GM21423 (cell line): Measurements from ENCODE around the gene CDH2.

Source experiments
- ATAC-seq: cut with Tn5 transposase; IDR thresholded peaks from one replicate; pipeline ENCODE4 v1.9.1; 2021; ENCODE audit warnings: mild to moderate bottlenecking, moderate library complexity; ENCODE audit not compliant: unreplicated experiment

The CDH2 gene

DNA sequence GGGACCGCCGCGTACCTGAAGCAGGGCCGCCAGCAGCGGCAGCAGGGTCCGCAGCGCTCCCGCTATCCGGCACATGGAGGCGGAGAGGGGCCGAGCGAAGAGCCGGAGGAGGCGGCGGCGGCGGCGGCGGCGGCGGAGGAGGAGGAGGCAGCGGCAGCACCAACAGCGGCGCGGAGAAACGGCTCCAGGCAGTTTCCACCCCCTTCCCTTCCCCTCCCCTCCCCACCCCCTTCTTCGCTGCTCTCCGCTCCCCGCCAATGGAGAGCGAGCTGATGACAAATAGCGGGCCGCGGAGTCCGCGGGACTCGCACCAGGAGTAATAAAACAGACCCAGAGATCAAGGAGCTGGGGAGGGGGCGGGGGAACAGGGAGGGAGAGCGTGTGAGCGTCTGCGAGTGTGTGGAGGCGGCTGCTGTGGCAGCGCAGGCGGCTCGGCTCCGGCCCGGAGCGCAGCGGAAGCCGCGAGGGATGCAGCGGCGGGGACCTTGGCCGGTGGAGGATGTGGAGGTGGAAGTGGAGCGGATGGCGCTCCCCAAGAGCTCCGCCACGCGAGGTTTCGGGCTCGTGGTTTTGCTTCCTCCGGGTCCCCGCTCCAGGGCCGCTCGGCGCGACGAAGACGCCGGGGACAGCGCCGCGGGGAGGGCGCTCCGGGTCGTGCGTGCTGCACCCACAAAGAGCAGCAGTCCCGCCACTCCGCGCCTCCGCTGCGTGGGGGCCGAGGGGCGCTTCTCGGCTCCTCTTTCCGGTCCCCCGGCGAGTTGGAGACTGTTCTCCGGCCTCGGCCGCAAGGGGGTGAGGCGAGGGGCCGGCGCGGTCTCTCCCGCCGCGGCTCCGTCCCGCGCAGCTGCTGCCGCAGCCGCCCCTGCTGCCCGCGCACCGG, at the start of gene CDH2:
CDH2 (minus strand) TSS at position 183 of the 880 bp plus-strand sequence; CDS start at position 75, 108 bp downstream.
- peak; percentile 52 for ATAC-seq

DNA sequence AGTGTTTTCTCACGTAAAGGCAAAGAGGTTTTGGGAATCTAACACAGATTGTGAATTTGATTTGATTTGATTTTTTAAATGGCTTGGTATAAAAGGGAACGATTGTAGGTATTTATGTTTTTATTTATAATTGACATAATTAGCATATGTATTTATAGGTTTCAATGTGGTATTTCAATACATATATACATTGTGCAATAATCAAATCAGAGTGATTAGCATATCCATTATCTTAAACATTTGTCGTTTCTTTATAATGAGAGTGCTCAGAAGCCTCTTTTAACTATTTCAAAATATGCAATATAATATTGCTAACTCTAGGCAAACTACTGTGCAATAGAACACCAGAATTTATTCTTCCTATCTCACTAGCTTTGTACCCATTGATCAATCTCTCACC, 35.1 kb upstream of the CDH2 start:
- ATAC-seq, result no peak

DNA sequence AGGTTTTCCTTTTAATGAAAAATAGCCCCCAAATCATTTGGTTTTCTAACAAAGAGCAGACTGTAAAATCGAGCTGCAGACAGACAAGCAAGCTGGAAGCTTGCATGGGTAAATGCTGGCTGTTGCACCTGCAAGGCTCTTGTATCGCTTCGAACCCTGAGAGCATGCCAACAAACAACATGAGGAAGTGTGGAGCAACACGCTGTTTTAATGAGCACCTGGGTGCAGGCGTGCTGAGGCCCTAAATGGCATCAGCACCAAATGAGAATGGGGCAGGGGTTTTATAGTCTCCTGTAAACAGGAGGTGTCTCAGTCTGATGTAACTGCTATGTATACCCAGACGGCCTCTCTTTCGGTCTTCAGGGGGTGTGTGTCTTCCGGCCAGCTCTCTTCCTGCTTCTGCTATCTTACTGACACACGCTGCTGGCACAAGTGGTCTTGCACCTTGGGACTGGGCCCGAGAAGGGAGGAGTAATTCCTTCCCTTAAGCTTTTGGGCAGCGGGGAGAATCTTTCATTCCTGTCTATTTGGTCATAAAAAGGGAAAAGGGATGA, 31.9 kb upstream of the CDH2 start:
- ATAC-seq, result no peak

DNA sequence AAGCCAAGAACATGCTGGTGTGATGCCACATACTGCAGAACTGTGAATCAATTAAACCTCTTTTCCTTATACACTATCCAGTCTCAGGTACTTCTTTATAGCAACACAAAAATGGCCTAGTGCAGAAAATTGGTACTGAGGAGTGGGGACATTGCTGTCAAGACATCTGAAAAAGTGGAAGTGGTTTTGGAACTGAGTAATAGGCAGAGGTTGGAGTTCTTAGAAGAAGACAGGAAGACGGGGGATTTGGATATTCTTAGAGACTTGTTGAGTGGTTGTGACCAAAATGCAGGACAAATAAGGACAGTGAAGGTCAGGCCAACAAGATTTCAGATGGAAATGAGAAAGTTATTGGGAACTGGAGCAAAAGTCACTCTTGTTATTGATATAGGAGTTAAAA, 31.3 kb upstream of the CDH2 start:
- no peak for ATAC-seq

DNA sequence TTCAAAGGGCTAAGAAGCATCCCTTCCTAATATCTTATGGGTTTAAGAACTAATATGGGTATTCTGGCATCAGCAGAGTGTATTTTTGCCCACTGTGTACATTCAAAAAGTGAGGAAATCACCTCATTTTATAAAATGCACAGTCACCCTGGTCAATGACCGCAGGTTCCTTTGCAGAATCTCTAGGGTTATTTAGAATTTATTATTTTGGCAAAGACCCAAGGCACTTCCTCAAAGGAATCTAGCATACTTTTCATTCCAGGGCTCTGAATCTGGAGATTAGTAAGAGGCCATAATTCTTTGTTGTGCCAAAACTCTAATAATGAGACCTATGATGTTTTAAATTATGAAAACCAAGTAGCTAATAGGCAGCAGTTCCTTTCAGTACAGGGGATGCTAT, 27.2 kb upstream of the CDH2 start:
- no peak for ATAC-seq

DNA sequence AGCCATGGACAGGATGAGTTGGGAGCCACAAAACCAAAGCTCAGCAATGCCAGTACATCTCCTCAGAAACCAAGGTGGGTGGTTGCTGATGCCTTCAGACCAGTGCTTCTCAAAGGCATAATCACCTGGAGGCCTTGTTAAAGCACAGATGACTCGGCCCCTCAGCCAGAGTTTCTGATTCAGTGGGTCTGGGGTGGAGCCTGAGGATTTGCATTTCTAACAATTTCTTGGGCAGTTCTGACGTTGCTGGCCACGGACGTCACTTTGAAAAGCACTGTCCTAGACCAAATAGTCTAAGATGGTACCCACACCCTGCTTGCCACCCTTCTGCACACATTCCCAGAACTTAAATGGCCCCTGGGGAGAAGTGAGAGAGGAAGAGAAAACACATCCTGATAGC, 24.1 kb upstream of the CDH2 start:
- ATAC-seq, result no peak

DNA sequence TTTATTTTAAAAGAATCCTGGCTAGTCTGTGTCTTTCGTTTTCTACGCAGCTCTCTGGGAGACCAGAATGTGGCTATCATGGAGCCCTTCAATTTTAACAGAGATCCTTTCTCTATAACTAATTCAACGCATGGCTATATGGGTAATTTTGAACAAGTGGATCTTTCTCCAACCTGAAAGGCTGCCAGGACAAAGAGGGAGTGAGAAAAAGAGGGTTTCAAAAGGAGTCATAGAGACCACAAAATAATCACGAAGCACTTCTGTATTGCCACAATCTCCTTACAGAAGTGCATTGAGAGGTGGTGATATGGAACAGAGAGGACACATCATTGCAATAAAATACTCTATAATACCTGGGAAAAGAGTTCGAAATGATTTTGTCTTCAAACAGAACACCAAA, 21.7 kb upstream of the CDH2 start:
- ATAC-seq, result no peak

DNA sequence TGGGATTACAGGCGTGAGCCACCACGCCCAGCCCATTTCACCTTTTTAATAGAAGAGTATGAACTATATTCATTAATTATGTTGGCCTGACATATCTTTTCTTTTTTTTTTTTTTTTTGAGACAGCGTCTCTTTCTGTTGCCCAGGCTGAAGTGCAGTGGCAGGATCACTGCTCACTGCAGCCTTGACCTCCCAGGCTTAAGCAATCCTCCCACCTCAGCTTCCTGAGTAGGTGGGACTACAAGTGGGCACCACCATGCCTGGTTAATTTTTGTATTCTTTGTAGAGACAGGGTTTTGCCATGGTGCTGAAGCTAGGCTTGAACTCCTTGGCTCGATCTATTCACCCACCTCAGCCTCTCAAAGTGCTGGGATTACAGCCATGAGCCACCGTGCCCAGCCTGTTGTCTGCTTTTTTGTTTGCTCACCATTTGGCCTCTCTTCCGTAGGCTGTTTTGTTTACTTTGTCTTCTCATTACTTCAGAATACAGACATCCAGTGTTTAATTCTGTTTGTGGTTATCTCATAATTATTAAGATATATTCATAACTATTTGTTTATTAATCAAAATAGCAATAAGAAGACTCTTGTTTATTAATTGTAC, 16.3 kb upstream of the CDH2 start:
- ATAC-seq, result no peak

DNA sequence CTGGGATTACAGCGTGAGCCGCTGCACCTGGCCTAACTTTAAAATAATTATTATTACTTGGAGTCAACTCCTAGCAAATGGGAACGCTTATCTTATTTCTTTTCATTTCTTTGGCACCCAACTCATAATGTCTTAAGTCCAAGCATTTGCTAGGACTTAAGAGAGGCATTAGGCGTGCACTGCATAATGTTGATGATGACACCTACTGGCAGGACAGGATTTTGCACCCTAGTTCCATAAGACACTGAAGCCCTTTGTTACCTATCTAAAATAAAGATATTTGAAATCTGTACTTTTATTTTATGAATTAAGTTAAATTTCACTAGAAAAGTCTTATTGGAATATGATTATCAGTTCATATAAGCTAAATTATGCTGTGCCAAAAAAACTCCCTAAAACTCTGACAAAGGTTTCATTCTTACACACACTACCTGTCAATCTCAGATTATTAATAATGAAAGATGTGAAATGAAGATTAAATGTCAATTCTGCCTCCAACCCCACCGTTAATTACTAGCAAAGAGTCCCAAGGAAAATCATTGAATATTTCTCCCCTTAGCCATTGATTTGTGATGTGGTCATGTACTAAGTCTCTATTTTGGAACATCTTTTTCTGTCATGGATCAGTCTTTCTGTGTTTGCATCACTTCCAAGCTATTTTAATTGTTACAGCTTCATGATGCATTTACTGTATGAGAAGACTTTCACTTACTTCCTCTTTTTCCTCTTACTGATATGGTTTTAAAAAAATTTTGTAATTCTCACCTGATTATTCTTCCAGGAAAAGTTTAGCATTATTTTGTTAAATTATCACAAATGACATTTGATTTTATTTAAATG, 12.7 kb upstream of the CDH2 start:
- ATAC-seq, result no peak

DNA sequence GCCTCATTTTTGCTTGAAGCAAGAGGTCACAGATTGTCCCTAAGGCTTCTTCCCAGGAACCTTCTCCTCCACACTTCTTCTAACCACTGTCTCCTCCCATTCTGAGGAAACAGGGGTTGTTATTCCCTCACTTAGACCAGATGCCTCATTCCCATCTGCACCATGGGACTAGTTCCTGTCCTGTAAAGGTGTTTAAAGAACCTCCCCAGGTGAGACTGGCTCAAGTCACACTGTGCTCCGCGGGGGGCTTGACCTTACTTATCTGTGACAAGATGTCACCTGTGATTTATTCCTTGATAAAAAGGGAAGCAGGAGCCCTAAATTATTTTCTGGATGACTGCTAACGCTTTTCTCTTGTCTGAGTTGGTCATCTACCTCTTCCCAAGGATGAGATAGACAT, 8.2 kb upstream of the CDH2 start:
- ATAC-seq, result no peak

DNA sequence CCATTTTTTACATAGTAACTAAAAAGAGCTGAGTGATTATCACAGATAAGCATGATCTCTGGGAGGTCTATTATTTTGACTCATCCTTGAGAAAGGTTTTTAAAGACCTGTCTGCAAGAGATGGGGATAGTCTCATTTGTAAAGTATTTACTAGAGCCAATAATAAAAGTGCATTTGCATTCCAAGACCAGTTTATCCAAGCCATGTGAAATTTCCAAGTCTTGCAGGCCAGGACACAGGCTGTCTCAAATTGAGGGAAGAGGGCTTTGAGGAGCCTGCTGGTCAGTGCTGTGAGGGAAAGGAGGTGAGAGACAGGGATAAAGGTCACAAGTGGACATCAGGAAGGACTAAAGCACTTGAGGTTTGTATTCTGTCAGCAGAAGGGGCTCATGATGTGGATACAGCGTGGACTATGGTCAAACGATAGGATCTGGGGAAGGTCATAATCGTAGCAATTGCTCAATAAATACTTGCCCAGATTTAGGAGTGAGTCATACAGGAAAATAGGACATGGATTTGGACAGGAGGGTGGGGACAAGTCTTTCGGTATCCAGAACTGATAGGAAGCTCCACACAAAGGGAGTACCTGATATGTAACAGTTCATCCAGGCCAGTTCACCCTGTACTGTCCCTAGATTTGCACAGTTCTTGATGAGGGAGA, 6.6 kb upstream of the CDH2 start:
- ATAC-seq, result no peak

DNA sequence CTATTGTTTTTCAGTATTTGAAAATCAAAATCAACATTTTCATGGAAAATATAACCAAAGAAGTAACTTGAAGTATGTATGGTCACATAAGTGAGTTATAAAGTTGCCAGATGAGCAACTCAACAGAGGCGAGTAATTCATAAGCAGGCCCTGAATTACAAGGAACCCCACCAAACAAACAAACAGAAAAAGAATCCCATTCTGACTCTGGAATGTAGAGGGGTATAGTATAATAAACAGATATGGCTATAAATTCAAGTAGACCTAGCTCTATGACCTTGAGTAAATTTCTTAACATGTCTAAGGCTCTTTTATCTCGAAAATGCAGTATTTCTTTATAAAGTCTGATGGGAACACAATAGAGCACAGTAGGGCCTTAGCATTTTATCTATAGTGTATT, 4.7 kb upstream of the CDH2 start:
- no peak for ATAC-seq

DNA sequence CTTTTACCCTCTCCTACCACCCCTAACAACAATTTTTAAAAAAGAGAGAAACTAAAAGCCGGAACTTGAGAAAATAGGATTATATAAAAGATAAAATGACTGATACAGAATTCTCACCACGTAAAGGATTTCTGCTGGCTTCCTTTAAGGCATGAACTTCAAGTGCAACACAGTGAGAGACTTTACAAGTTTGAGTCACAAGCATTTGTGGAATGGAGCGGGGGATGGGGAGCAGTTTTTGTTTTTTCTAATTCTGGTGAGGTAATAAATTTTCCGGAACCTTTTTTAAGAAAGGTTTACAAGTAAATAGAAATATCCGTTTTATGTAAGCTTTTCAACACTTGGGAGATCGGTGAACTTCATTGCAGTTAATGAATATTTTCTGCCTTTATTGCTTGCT, 1.8 kb upstream of the CDH2 start:
- no peak for ATAC-seq

DNA sequence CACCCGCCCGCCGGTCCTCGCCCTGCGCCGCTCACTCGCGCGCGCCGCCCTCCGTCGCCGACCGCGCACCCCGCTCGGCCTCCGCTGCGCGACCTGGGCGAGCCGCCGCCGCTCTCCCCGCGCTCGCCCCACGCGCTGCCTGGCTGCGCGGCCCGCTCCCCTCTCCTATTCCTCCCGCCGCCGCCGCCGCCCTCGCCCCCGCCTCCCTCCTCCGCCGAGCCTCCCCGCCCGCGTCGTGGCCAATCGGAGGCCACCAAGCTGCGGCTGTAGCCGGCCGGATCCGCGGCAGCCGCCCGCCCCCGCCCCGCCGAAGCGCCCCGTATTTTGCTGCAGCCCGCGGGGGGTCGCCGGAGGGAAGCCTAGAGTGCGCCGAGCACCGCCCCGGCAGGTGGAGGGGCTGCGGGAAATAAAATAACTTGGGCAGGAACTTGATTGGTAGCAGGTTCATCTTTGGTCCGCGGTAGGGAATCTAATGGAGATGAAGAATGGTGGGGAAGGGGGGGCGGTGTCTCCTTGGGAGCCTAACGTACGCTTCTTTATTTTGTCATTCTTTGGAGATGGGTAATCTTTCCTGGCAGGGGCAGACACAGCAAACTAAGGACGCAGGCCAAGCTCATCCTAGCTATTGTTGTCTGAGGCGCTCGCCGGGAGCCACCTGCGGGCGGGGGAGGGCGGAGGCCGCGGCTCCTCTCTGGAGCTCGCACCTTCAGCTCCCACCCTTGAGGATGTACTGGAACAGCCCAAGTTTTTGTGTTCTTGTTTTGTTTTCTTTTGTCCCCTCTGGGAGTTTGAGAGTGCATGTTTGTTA, 1.1 kb upstream of the CDH2 start:
- peak; percentile 23 for ATAC-seq

DNA sequence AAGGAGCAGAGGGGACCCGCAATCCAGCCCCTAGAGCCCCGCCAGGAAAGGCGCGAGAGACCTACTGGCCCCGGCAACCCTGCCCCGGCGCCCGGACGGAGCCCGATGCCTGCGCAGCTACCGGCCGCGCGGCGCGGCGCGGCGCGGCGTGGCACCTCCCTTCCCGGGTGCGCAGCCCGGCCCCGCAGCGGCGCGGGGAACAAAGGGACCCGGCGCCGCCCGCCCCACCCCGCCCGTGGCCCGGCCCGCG, 307 bp downstream of the CDH2 start:
- no peak for ATAC-seq

DNA sequence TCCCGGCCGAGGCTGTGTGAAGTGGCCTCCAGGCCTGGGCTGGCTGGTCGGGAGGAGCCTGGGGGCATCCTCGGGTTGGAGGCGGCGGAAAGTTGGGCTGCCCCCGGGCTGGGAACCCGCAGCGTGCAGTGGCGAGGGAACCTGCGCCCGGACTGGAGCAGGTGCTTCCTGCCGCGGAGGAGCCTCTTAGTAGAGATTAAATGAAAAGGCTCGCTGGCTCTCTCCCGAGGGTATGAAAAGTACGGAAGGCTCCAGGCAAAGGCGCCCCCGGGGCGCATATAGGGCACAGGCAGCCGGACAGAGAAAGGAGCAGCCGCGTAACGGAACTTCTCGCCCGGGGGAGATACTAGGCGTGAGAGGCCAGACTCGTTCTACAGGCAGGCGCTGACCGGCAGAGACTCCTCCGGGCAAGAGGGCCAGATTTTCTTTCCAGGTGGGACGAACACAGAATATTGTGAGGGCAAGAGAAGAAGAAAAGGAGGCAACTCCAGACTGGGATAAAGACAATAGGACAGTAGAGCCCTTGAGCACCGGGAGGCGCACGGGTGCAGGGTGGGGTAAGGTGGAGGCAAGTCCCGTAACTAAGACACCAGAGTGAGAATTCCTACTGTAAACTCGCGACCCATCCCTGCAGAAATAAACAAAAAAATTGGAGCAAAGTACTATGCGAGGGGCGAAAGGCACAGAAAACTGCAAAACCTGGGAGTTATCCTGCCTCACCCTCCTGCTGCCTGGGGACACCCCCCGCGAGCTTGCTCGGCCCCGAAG, 816 bp downstream of the CDH2 start:
- ATAC-seq, result no peak

DNA sequence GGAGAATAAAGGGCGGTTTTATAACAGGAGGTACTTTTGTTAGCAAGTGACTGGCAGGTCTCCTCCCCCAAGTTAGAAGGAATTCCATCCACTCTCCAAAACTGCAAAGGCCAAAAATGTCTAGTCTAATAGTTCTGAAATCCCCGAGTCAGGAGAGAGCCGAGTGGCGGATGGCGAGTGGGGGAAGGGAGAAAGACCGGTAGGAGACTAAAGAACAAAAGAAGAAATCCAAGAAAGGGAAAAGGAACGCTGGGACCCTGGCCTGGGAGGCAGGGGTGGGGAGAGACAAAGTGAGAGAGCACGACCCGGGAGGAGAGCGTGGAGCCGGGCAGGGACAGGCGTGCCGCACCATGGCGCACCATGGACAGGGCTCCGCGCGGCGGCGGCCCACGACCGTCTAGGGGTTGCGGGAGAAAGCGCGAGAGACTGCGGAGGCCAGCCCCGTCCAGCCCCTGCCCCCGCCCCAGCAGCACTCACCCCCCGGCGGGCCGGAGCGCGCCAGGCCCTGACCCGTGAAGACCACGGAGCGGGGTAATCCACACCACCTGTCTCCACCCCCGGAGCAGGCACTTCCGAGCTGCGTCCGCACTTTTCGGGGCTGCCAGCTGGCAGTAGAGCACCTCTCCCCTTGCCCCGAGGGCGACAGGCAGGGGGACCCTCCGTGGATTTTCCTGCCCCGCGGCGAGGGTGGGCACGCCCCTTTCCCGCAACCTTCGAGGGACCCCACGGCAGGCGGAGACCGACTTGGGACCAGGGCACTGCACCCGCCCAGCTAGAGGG, 1.6 kb downstream of the CDH2 start:
- no peak for ATAC-seq

DNA sequence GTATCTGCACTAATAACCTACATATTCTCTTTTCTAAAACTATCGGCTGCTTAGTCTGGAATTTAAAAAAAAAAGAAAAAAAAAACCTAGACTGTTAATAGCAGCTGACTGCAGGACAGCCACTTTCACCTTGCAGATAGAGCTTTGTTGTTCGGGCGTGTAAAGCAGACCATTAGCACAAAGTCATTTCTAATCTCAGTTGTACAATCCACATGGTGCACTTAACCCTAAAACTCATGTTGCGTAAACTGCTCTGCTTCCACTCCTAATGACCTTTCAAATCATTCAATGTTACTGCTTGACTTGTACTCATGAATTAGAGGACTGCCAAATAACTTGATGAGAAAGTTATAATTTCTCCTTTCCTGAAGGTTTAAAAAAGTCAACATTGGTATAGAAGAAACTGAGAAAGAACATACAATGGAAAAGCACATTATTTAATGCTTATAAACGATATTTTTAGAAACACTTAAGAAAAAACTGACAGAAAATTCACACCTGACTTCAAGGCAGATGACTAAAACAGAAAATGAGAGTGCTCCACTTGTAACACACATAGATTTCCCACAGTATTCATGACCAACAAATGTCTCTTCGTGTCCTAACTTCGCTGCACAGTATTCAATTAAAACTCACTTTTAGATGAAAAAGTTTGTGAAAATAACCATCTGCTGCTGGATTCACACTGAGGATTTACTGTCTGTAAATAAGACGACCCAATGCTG, 2.6 kb downstream of the CDH2 start:
- ATAC-seq, result no peak
